AG10803 (cell line): ENCODE results near the gene PLXNA4.

ENCODE experiments used
- DNase-seq: peaks from one replicate; pipeline ENCODE4 v3.0.0; 2010; ENCODE audit warnings: low read depth
- H3K4me3 ChIP-seq: 2 replicates; pipeline ENCODE4 v1.5.1; 2011; ENCODE audit warnings: mild to moderate bottlenecking, low read length, control low read depth
- TF ChIP-seq, protein P1 (sequence below): conservative IDR thresholded peaks from 2 replicates; pipeline ENCODE4 v1.5.1; 2011; ENCODE audit warnings: mild to moderate bottlenecking, low read length, control low read depth, inconsistent platforms

PLXNA4 gene

DNA sequence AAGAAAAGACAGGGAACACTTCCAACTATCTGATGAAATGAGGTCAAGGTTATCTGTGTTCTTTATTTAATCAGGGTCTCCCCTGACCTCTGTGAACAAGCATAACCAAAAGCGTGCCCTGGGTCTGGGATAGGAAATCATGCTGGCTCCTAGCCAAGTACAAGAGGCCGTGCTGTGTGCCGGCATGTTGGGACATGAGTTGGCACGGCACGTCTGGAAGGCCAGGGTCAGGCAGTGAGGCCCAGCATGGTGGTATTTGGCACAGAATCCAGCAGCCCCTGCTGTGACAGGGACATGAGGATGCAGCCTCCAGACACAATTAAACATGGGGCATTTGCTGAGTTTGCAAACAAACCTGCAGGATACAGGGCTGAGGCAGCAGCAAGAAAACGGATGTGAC, 320.4 kb downstream of the PLXNA4 start:
- H3K4me3 ChIP-seq: no peak overlapping the region
- TF ChIP-seq, protein P1, sequence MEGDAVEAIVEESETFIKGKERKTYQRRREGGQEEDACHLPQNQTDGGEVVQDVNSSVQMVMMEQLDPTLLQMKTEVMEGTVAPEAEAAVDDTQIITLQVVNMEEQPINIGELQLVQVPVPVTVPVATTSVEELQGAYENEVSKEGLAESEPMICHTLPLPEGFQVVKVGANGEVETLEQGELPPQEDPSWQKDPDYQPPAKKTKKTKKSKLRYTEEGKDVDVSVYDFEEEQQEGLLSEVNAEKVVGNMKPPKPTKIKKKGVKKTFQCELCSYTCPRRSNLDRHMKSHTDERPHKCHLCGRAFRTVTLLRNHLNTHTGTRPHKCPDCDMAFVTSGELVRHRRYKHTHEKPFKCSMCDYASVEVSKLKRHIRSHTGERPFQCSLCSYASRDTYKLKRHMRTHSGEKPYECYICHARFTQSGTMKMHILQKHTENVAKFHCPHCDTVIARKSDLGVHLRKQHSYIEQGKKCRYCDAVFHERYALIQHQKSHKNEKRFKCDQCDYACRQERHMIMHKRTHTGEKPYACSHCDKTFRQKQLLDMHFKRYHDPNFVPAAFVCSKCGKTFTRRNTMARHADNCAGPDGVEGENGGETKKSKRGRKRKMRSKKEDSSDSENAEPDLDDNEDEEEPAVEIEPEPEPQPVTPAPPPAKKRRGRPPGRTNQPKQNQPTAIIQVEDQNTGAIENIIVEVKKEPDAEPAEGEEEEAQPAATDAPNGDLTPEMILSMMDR: no peak
- no peak for DNase-seq

DNA sequence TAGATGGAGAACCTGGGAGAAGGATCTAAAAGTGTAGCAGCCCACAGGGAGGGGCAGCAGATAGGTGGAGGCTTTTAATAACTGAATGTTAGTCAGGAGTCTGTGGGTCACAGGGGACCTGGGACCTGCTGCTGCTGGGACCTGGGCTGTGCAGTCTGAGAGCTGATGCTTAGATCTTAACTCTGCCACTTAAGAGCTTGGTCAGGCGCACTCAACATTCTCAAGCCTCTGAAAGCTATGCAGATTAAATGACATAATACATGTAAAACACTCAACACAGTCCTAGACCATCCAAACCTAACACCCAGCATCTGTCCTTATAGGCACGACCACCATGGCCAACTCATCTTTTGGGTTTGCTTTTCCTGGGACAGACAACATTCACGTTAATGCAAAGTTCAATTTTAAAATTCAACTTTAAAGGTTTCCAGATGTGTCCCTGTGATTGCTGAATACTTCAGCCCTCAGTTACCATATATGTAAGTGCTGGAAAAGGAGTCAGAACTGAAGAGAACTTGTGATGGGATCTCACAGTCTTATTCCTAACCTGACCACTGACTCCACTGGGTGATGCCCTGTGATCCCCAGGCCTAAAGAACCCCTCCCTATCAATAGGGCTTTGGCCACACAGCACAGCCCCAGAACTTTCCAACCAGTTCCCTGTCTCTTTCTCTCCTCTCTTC, 321.0 kb downstream of the PLXNA4 start:
- TF ChIP-seq, protein P1: no peak
- no peak overlapping the region for H3K4me3 ChIP-seq
- DNase-seq: no peak

DNA sequence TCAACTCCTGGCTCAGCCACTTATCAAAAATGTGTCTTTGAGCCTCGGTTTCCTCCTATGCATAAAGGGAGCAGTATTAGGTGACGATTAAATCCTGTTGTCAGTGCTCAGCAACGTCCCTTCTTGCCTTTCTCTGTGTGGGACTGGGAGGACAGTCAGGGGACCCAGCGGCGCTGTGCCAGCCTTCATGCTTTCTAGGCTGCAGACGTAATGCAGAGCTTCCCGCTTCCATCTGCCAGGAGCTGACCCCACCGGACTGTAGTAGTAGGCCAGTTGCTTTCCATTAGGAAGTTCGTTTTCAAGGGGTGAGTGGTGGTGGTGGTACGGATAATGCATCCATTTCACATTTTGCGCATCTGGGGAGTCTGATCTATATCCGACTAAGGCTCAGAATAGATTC, 321.8 kb downstream of the PLXNA4 start:
- no peak for DNase-seq
- TF ChIP-seq, protein P1: no peak
- H3K4me3 ChIP-seq: no peak overlapping the region

DNA sequence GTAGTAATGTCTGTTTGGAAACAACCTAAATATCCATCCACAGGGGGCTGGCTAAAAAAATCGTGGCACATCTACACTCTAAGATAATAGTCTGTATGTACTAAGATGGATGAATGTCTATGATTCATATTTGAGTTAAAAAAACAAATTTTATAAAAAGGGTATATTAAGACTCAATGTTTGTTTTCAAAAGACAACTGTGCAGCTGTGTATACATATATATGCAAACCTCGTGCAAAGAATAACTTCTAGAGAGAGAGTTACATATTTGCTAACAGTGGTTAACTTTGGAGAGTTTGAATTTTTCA, 323.5 kb downstream of the PLXNA4 start:
- no peak for DNase-seq
- TF ChIP-seq, protein P1: no peak
- H3K4me3 ChIP-seq: no peak overlapping the region

DNA sequence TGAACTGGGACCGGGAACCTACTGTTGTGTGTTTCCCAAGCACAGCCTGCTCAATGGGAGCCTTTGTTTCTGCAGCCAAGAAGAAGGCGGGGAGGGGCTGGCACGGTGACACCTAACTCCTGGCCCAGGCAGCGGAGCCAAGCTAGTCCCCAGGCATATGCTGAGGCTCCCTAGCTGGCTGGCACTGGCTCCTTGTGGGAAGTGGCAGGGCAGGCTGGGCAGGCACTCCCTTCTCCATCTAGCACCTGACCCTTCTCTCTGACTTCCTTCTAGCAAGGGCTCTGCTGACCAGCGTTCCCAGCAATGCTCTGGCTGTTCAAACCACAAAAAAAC, 325.0 kb downstream of the PLXNA4 start:
- no peak overlapping the region for H3K4me3 ChIP-seq
- DNase-seq: no peak
- TF ChIP-seq, protein P1: no peak

DNA sequence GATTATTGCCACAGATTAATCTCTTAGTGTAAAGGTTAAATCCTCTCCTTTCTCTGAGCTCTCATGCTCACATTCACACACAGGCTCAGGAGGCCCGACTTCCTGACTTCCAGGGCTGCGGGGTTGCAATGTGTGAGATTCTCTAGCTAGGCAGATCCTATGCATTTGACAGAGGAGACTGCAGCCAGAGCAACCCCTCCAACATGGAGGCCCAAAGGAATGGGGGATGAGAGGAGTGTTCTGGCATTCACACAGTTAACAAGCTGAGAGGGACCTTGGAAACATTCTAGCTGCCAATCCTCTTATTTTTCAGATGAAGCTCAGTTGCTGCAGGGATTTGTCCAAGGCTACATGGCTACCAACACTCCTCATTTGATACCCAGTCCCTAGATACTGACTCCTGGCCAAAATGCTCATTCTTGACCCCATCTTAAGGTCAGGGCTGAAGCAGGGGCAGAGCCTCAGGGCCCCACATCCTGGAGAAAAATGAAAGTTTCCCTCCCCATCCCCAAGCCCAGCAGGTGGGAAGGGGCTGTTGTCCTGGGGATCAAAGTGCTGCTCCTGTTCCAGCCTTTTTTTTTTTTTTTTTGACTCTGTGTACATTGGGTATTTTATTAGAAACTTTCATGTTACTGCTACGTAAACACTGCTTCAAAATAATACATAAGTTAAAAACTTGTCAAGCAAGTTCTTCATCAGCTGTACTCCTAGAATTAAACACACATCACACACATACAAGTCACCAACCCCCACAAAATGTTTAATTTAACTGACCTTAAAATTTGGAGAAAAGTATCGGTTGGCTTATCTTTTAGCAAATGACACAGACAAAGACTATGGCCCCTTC, 325.6 kb downstream of the PLXNA4 start:
- TF ChIP-seq, protein P1: no peak
- DNase-seq: no peak
- H3K4me3 ChIP-seq: no peak overlapping the region
